ES-I3 (cell line): ENCODE data around the gene KCNJ6.

Experiments used
- H3K36me3 ChIP-seq: 2 replicates; pipeline ENCODE4 v1.6.1; 2013; ENCODE audit warnings: mild to moderate bottlenecking, low read length, control low read depth, moderate library complexity; ENCODE audit not compliant: insufficient read depth
- H3K4me1 ChIP-seq: 2 replicates; pipeline ENCODE4 v1.6.1; 2013; ENCODE audit warnings: mild to moderate bottlenecking, control low read depth, low read length; ENCODE audit not compliant: insufficient read depth
- H3K9ac ChIP-seq: 2 replicates; pipeline ENCODE4 v1.6.1; 2013; ENCODE audit warnings: low read depth, mild to moderate bottlenecking, low read length, moderate library complexity
- H3K9me3 ChIP-seq: 2 replicates; pipeline ENCODE4 v1.6.1; 2013; ENCODE audit warnings: mild to moderate bottlenecking, low read length, moderate library complexity; ENCODE audit not compliant: control insufficient read depth, insufficient read depth

Gene KCNJ6

GRCh38 chr21:37866027-37866426 is 50.2 kb downstream of the KCNJ6 start:
- Histone ChIP-seq H3K9ac (no peak overlapping the region), H3K9me3 (no peaks in the 10 kb centered on the region), H3K36me3 (no peaks in the 10 kb centered on the region), H3K4me1 (peaks cover 3% of the 10 kb centered on the region; the same call in 1 of the 2 replicates)

- H3K36me3 ChIP-seq: no peaks in the 10 kb centered on the region
- H3K9ac ChIP-seq: no peak overlapping the region
- peaks cover 3% of the 10 kb centered on the region; the same call in 1 of the 2 replicates for H3K4me1 ChIP-seq
- H3K9me3 ChIP-seq: no peaks in the 10 kb centered on the region
Observed at GRCh38 chr21:37865156-37865555, 51.1 kb downstream of the KCNJ6 start.

- Histone ChIP-seq H3K9me3 (no peaks in the 10 kb centered on the region), H3K36me3 (no peaks in the 10 kb centered on the region), H3K9ac (no peak overlapping the region), H3K4me1 (peaks cover 3% of the 10 kb centered on the region; the same call in 1 of the 2 replicates)
Observed at GRCh38 chr21:37863842-37864241, 52.4 kb downstream of the KCNJ6 start.

GRCh38 chr21:37862536-37862935 is 53.7 kb downstream of the KCNJ6 start:
- H3K36me3 ChIP-seq: no peaks in the 10 kb centered on the region
- no peak overlapping the region; the same call in 1 of the 2 replicates for H3K9ac ChIP-seq
- peaks cover 3% of the 10 kb centered on the region; the same call in 1 of the 2 replicates for H3K4me1 ChIP-seq
- no peaks in the 10 kb centered on the region for H3K9me3 ChIP-seq

GRCh38 chr21:37861561-37861960 is 54.7 kb downstream of the KCNJ6 start:
- Histone ChIP-seq H3K36me3 (no peaks in the 10 kb centered on the region), H3K9me3 (no peaks in the 10 kb centered on the region), H3K9ac (no peak overlapping the region), H3K4me1 (peaks cover 3% of the 10 kb centered on the region; the same call in 1 of the 2 replicates)

GRCh38 chr21:37860416-37860815 is 55.8 kb downstream of the KCNJ6 start:
- H3K9ac ChIP-seq: no peak overlapping the region
- H3K4me1 ChIP-seq: peaks cover 3% of the 10 kb centered on the region; the same call in 1 of the 2 replicates
- no peaks in the 10 kb centered on the region for H3K36me3 ChIP-seq
- H3K9me3 ChIP-seq: no peaks in the 10 kb centered on the region

GRCh38 chr21:37855647-37856625 is 60.3 kb downstream of the KCNJ6 start:
- Histone ChIP-seq H3K9me3 (no peaks in the 10 kb centered on the region), H3K36me3 (no peaks in the 10 kb centered on the region), H3K4me1 (no peaks in the 10 kb centered on the region), H3K9ac (no peak overlapping the region)

GRCh38 chr21:37855271-37855646 is 61.0 kb downstream of the KCNJ6 start:
- no peak overlapping the region for H3K9ac ChIP-seq
- H3K36me3 ChIP-seq: no peaks in the 10 kb centered on the region
- H3K4me1 ChIP-seq: no peaks in the 10 kb centered on the region
- no peaks in the 10 kb centered on the region for H3K9me3 ChIP-seq

GRCh38 chr21:37849506-37850102 is 66.7 kb downstream of the KCNJ6 start:
- no peak overlapping the region for H3K9ac ChIP-seq
- H3K36me3 ChIP-seq: no peaks in the 10 kb centered on the region
- H3K4me1 ChIP-seq: peaks cover 12% of the 10 kb centered on the region
- no peaks in the 10 kb centered on the region for H3K9me3 ChIP-seq

GRCh38 chr21:37848721-37849490 is 67.4 kb downstream of the KCNJ6 start:
- no peaks in the 10 kb centered on the region for H3K36me3 ChIP-seq
- H3K9me3 ChIP-seq: no peaks in the 10 kb centered on the region
- no peak overlapping the region for H3K9ac ChIP-seq

GRCh38 chr21:37845535-37845934 is 70.7 kb downstream of the KCNJ6 start:
- H3K9me3 ChIP-seq: no peaks in the 10 kb centered on the region
- peaks cover 12% of the 10 kb centered on the region for H3K4me1 ChIP-seq
- no peaks in the 10 kb centered on the region for H3K36me3 ChIP-seq
- no peak overlapping the region for H3K9ac ChIP-seq

More at GRCh38 chr21:37848721-37849490, 67.4 kb downstream of the KCNJ6 start:
- H3K4me1 ChIP-seq: peaks cover 12% of the 10 kb centered on the region

- H3K4me1 ChIP-seq: no peaks in the 10 kb centered on the region; the same call in 1 of the 2 replicates
- H3K9ac ChIP-seq: no peak overlapping the region
- no peaks in the 10 kb centered on the region for H3K36me3 ChIP-seq
- H3K9me3 ChIP-seq: no peaks in the 10 kb centered on the region
Observed at GRCh38 chr21:37843191-37843590, 73.1 kb downstream of the KCNJ6 start.

- H3K9ac ChIP-seq: no peak overlapping the region
- H3K36me3 ChIP-seq: no peaks in the 10 kb centered on the region
- no peaks in the 10 kb centered on the region; the same call in 1 of the 2 replicates for H3K4me1 ChIP-seq
- no peaks in the 10 kb centered on the region for H3K9me3 ChIP-seq
Observed at GRCh38 chr21:37842163-37842919, 73.9 kb downstream of the KCNJ6 start.
